Adrenal gland (tissue), 12 donors: ENCODE measurements around the gene C16orf89. TPM values are rescaled to one million over a fixed set of nuclear protein-coding genes. Genes with fewer than 3 reads are reported as not detected.
"Not testable (repeated sequence)": the region's sequence is repeated elsewhere in the genome, so short reads cannot be mapped to it uniquely, and the experiment has no call there.

Experiments
- DNase-seq, 7 donors: peaks; one replicate each; pipeline ENCODE4 v3.0.0-alpha.2; 2019 to 2020
- H3K27ac ChIP-seq, 5 donors: fragments of 200-600 bp; sonication (generic) in 4 of 5; 1 replicate in 3 of 5; 2 replicates in 2 of 5; pipeline versions ENCODE4 v1.5.1 to v1.8.0; 2016 to 2020; ENCODE audit warnings: mild to moderate bottlenecking in 1 of 5
- H3K27me3 ChIP-seq: fragments of 200-600 bp; 2 replicates; pipeline ENCODE4 v1.8.0; 2021
- H3K36me3 ChIP-seq, 2 donors: fragments of 200-600 bp; replicated peaks in 1 of 2; 1 replicate in 1 of 2; 2 replicates in 1 of 2; pipeline versions ENCODE4 v1.5.1 to v1.8.0; 2018 to 2022
- H3K4me1 ChIP-seq, 2 donors: fragments of 200-600 bp; replicated peaks in 1 of 2; 1 replicate in 1 of 2; 2 replicates in 1 of 2; pipeline versions ENCODE4 v1.5.1 to v1.8.0; 2018 to 2021
- H3K4me3 ChIP-seq, 4 donors: fragments of 200-600 bp; sonication (generic) in 3 of 4; one replicate each; pipeline ENCODE4 v1.5.1; 2016 to 2018
- H3K9me3 ChIP-seq, 3 donors: fragments of 200-600 bp; sonication (generic) in 1 of 3; replicated peaks in 1 of 3; 1 replicate in 2 of 3; 2 replicates in 1 of 3; pipeline versions ENCODE4 v1.5.1 to v1.8.0; 2016 to 2021
- CTCF ChIP-seq, 6 experiments: fragments of 450-650 bp in 4 of 6; fragments of 200-600 bp in 2 of 6; sonication (generic) in 1 of 6; IDR thresholded peaks; 1 replicate in 5 of 6; 2 replicates in 1 of 6; pipeline versions ENCODE4 v1.5.1 to v1.8.0; 2016 to 2021; ENCODE audit warnings: antibody characterized with exemption in 6 of 6, mild to moderate bottlenecking in 2 of 6, moderate library complexity in 1 of 6
- POLR2A ChIP-seq, 2 donors: fragments of 450-650 bp; IDR thresholded peaks; one replicate each; pipeline ENCODE4 v1.6.1; 2017; ENCODE audit warnings: antibody characterized with exemption in 2 of 2, mild to moderate bottlenecking in 2 of 2, moderate library complexity in 1 of 2
- WGBS, 4 donors: extraction: QIAGEN DNeasy Blood & Tissue Kit in 2 of 4; methylation state at CpG; one replicate each; pipeline versions ENCODE4 v1.1.5 to v1.1.7; 2013 to 2017; 5-methylcytosine and 5-hydroxymethylcytosine counted together
- intact Hi-C, 2 donors: fragments of 100-400 bp; cut with DNase I; formaldehyde crosslinking; loops; one replicate each; pipeline versions ENCODE4 v1.14.1 to v1.15.0; 2022 to 2023
- polyA plus RNA-seq, 3 donors: library from polyadenylated mRNA; stranded (reverse); fragments of 200-250 nt in 2 of 3; fragments of 350-450 nt in 1 of 3; fragmentation: Illumina TruSeq in 1 of 3; extraction: RNeasy Lipid Tissue Mini Kit (QIAGEN cat#74804) in 1 of 3; gene quantifications; one replicate each; pipeline ENCODE4 v1.2.3, GENCODE V29; 2013 to 2014
- total RNA-seq, 9 donors: library from RNA; depleted of rRNA in 4 of 9; stranded (reverse); fragments of >200 nt in 4 of 9; fragments of 120-200 nt in 1 of 9; fragmentation: NEBNext Ultra II Directional in 1 of 9; extraction: Animal tissue kit (Norgen Biotek cat#: 25700) in 1 of 9; gene quantifications; one replicate each; pipeline versions ENCODE4 v1.1.0 to v1.2.4, GENCODE V29; 2013 to 2023
- donor health status: healthy with polysubstance abuse.
- donor health status: Bipolar disorder and iron deficiency.
- donor health status: DM: yes; HTN: yes; CAD: no.
- donor health status: DM: no; HTN: no; CAD: no.
- donor health status: DM: no; HTN: no; CAD: no.
- donor health status: DM: yes; HTN: yes; CAD: no.

Gene C16orf89
- total and polyA plus RNA-seq, 12 donors = 1.00 to 27.9 (median 4.6) TPM

GRCh38 chr16:5077304-5077703, 11.5 kb upstream of the C16orf89 start:
- no peak for DNase-seq
- H3K27me3 ChIP-seq = no peaks in the 10 kb centered on the region
- no peaks in the 10 kb centered on the region for H3K9me3 ChIP-seq
- TF ChIP-seq POLR2A (IDR thresholded peaks at IDR 0.05) (no peak), CTCF (IDR thresholded peaks at IDR 0.05) (no peak)
- WGBS, 4 donors = 95 to 97% (median 96%) methylated on average over 10 to 13 of the region's 13 CpGs
- intact Hi-C loops = no loop called here
- peaks cover 0 to 62% of the 10 kb centered on the region in 2 donors for H3K36me3 ChIP-seq
- H3K4me1 ChIP-seq = peaks cover 0 to 11% of the 10 kb centered on the region in 2 donors
- no peak overlapping the region for H3K27ac ChIP-seq
- H3K4me3 ChIP-seq = no peak overlapping the region

GRCh38 chr16:5075637-5076036, 9.9 kb upstream of the C16orf89 start:
- H3K27me3 ChIP-seq = no peaks in the 10 kb centered on the region
- WGBS, 4 donors = 87 to 92% (median 88%) methylated on average over 1 to 5 of the region's 5 CpGs

DNA sequence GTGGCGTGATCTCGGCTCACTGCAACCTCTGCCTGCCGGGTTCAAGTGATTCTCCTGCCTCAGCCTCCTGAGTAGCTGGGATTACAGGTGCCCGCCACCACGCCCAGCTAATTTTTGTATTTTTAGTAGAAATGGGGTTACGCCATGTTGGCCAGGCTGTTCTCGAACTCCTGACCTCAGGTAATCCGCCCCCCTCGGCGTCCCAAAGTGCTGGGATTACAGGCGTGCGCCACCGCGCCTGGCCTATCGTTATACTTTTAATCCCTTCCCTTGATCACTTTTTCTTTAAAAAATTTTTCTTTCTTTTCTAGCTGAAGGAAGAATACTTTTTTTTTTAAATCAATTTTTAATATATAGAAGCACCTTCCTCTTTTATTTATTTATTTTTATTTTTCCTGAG, 8.0 kb upstream of the C16orf89 start:
- H3K9me3 ChIP-seq, intact Hi-C loops, H3K4me3 ChIP-seq, DNase-seq, H3K27me3 ChIP-seq, H3K27ac ChIP-seq: not testable (repeated sequence)
- Histone ChIP-seq H3K4me1 (peaks cover 0 to 18% of the 10 kb centered on the region in 2 donors), H3K36me3 (peaks cover 0 to 41% of the 10 kb centered on the region in 2 donors)
- 92 to 98% (median 95%) methylated on average over 15 of the region's 15 CpGs for WGBS, 4 donors

More at GRCh38 chr16:5075637-5076036, 9.9 kb upstream of the C16orf89 start:
- TF ChIP-seq POLR2A (IDR thresholded peaks at IDR 0.05) = no peak
- TF ChIP-seq CTCF (IDR thresholded peaks at IDR 0.05) = no peak
- no peak overlapping the region for H3K27ac ChIP-seq
- peaks cover 0 to 58% of the 10 kb centered on the region in 2 donors for H3K36me3 ChIP-seq
- no peaks in the 10 kb centered on the region for H3K9me3 ChIP-seq
- intact Hi-C loops = no loop called here
- peaks cover 0 to 18% of the 10 kb centered on the region in 2 donors for H3K4me1 ChIP-seq
- no peak overlapping the region for H3K4me3 ChIP-seq
- DNase-seq = no peak

DNA sequence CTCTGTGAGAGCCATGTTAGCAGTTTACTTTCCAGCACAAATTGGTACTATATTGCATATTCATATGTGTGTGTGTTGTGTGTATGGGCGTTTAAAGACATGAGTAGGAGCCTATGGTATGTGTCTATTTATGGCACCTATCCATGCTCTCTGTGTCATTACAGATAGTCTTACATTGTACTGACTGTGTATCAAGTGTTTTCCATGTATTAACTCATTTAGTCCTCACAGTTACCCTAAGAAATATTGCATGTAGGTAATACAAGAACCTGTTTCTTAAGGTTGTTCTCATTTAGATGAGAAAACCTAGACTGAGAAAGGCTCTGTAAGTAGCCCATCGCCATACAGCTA, 7.5 kb upstream of the C16orf89 start:
- H3K27ac ChIP-seq = peak overlapping the region in 1 of 5 donors; percentile 78
- 85 to 88% (median 86%) methylated on average over 2 of the region's 2 CpGs for WGBS, 4 donors
- peaks cover 0 to 18% of the 10 kb centered on the region in 2 donors for H3K4me1 ChIP-seq
- no peaks in the 10 kb centered on the region for H3K27me3 ChIP-seq
- DNase-seq = no peak
- no peak for TF ChIP-seq CTCF (IDR thresholded peaks at IDR 0.05)
- no peak for TF ChIP-seq POLR2A (IDR thresholded peaks at IDR 0.05)
- intact Hi-C loops = no loop called here
- peaks cover 0 to 38% of the 10 kb centered on the region in 2 donors for H3K36me3 ChIP-seq
- H3K9me3 ChIP-seq = no peaks in the 10 kb centered on the region
- H3K4me3 ChIP-seq = no peak overlapping the region
